Measurements from ENCODE around the gene ATP8B3. TPM values are rescaled to one million over a fixed set of nuclear protein-coding genes. Genes with fewer than 3 reads are reported as not detected.

The ATP8B3 gene
- total and polyA plus RNA-seq, 2 experiments from 2014 or later = 2.1 to 6.0 TPM

DNA sequence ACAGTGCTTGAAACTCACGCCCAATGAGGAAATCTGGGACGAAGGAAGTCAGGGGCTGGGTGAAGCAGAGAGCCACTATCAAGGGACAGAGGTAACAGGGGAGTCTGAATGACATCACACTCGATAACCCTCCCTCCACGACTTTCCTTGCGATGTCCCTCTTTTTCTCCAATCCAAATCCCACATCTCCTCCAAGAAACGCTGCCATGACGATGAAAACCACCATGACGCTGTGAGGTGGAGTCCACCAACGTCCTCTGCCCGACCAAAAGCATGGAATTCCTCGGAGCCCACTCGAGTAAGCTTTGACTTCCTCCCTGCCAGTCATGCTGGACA, 35.2 kb upstream of the ATP8B3 start:
- peak overlapping the region; percentile 96 for H3K4me3 ChIP-seq
- peak overlapping the region; percentile 74 for H3K27ac ChIP-seq (ENCODE audit: low read depth)
- H3K27me3 Mint-ChIP-seq (ENCODE audit: insufficient read depth, low read depth, poor library complexity) = peaks cover 26% of the 10 kb centered on the region
- H3K4me1 Mint-ChIP-seq = peaks cover 31% of the 10 kb centered on the region
- peak overlapping the region; percentile 90 for H3K4me3 Mint-ChIP-seq
- H3K36me3 Mint-ChIP-seq (ENCODE audit: low read depth) = no peaks in the 10 kb centered on the region; the same call in 2 of the 3 replicates
- peaks cover 16% of the 10 kb centered on the region for H3F3A ChIP-seq (replicated peaks; ENCODE audit: low read depth)
- no peak for TF ChIP-seq ZNF331 (CRISPR knock-in tag; IDR thresholded peaks at IDR 0.05; ENCODE audit: low read depth)
- no peak for TF ChIP-seq POLR2AphosphoS5 (IDR thresholded peaks at IDR 0.05; ENCODE audit: low read depth)
- TF ChIP-seq NANOG (IDR thresholded peaks at IDR 0.05; ENCODE audit: borderline replicate concordance) = no peak
- TF ChIP-seq STAT1 (IDR thresholded peaks at IDR 0.05; ENCODE audit: unreplicated experiment) = no peak
- TF ChIP-seq ZNF114 (CRISPR knock-in tag; IDR thresholded peaks at IDR 0.05) = no peak
- TF ChIP-seq EZH2 (IDR thresholded peaks at IDR 0.05; ENCODE audit: low read depth, unreplicated experiment) = no peak
- TF ChIP-seq, protein P1, sequence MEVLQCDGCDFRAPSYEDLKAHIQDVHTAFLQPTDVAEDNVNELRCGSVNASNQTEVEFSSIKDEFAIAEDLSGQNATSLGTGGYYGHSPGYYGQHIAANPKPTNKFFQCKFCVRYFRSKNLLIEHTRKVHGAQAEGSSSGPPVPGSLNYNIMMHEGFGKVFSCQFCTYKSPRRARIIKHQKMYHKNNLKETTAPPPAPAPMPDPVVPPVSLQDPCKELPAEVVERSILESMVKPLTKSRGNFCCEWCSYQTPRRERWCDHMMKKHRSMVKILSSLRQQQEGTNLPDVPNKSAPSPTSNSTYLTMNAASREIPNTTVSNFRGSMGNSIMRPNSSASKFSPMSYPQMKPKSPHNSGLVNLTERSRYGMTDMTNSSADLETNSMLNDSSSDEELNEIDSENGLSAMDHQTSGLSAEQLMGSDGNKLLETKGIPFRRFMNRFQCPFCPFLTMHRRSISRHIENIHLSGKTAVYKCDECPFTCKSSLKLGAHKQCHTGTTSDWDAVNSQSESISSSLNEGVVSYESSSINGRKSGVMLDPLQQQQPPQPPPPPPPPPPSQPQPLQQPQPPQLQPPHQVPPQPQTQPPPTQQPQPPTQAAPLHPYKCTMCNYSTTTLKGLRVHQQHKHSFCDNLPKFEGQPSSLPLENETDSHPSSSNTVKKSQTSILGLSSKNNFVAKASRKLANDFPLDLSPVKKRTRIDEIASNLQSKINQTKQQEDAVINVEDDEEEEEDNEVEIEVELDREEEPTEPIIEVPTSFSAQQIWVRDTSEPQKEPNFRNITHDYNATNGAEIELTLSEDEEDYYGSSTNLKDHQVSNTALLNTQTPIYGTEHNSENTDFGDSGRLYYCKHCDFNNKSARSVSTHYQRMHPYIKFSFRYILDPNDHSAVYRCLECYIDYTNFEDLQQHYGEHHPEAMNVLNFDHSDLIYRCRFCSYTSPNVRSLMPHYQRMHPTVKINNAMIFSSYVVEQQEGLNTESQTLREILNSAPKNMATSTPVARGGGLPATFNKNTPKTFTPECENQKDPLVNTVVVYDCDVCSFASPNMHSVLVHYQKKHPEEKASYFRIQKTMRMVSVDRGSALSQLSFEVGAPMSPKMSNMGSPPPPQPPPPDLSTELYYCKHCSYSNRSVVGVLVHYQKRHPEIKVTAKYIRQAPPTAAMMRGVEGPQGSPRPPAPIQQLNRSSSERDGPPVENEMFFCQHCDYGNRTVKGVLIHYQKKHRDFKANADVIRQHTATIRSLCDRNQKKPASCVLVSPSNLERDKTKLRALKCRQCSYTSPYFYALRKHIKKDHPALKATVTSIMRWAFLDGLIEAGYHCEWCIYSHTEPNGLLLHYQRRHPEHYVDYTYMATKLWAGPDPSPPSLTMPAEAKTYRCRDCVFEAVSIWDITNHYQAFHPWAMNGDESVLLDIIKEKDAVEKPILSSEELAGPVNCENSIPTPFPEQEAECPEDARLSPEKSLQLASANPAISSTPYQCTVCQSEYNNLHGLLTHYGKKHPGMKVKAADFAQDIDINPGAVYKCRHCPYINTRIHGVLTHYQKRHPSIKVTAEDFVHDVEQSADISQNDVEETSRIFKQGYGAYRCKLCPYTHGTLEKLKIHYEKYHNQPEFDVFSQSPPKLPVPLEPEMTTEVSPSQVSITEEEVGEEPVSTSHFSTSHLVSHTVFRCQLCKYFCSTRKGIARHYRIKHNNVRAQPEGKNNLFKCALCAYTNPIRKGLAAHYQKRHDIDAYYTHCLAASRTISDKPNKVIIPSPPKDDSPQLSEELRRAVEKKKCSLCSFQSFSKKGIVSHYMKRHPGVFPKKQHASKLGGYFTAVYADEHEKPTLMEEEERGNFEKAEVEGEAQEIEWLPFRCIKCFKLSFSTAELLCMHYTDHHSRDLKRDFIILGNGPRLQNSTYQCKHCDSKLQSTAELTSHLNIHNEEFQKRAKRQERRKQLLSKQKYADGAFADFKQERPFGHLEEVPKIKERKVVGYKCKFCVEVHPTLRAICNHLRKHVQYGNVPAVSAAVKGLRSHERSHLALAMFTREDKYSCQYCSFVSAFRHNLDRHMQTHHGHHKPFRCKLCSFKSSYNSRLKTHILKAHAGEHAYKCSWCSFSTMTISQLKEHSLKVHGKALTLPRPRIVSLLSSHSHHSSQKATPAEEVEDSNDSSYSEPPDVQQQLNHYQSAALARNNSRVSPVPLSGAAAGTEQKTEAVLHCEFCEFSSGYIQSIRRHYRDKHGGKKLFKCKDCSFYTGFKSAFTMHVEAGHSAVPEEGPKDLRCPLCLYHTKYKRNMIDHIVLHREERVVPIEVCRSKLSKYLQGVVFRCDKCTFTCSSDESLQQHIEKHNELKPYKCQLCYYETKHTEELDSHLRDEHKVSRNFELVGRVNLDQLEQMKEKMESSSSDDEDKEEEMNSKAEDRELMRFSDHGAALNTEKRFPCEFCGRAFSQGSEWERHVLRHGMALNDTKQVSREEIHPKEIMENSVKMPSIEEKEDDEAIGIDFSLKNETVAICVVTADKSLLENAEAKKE (CRISPR knock-in tag; IDR thresholded peaks at IDR 0.05) = no peak
- TF ChIP-seq, protein P2, sequence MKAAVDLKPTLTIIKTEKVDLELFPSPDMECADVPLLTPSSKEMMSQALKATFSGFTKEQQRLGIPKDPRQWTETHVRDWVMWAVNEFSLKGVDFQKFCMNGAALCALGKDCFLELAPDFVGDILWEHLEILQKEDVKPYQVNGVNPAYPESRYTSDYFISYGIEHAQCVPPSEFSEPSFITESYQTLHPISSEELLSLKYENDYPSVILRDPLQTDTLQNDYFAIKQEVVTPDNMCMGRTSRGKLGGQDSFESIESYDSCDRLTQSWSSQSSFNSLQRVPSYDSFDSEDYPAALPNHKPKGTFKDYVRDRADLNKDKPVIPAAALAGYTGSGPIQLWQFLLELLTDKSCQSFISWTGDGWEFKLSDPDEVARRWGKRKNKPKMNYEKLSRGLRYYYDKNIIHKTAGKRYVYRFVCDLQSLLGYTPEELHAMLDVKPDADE (IDR thresholded peaks at IDR 0.05) = no peak
- TF ChIP-seq, protein P3, sequence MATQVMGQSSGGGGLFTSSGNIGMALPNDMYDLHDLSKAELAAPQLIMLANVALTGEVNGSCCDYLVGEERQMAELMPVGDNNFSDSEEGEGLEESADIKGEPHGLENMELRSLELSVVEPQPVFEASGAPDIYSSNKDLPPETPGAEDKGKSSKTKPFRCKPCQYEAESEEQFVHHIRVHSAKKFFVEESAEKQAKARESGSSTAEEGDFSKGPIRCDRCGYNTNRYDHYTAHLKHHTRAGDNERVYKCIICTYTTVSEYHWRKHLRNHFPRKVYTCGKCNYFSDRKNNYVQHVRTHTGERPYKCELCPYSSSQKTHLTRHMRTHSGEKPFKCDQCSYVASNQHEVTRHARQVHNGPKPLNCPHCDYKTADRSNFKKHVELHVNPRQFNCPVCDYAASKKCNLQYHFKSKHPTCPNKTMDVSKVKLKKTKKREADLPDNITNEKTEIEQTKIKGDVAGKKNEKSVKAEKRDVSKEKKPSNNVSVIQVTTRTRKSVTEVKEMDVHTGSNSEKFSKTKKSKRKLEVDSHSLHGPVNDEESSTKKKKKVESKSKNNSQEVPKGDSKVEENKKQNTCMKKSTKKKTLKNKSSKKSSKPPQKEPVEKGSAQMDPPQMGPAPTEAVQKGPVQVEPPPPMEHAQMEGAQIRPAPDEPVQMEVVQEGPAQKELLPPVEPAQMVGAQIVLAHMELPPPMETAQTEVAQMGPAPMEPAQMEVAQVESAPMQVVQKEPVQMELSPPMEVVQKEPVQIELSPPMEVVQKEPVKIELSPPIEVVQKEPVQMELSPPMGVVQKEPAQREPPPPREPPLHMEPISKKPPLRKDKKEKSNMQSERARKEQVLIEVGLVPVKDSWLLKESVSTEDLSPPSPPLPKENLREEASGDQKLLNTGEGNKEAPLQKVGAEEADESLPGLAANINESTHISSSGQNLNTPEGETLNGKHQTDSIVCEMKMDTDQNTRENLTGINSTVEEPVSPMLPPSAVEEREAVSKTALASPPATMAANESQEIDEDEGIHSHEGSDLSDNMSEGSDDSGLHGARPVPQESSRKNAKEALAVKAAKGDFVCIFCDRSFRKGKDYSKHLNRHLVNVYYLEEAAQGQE (IDR thresholded peaks at IDR 0.05; ENCODE audit: unreplicated experiment) = no peak
- TF ChIP-seq, protein P4, sequence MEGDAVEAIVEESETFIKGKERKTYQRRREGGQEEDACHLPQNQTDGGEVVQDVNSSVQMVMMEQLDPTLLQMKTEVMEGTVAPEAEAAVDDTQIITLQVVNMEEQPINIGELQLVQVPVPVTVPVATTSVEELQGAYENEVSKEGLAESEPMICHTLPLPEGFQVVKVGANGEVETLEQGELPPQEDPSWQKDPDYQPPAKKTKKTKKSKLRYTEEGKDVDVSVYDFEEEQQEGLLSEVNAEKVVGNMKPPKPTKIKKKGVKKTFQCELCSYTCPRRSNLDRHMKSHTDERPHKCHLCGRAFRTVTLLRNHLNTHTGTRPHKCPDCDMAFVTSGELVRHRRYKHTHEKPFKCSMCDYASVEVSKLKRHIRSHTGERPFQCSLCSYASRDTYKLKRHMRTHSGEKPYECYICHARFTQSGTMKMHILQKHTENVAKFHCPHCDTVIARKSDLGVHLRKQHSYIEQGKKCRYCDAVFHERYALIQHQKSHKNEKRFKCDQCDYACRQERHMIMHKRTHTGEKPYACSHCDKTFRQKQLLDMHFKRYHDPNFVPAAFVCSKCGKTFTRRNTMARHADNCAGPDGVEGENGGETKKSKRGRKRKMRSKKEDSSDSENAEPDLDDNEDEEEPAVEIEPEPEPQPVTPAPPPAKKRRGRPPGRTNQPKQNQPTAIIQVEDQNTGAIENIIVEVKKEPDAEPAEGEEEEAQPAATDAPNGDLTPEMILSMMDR (conservative IDR thresholded peaks at IDR 0.05; ENCODE audit: low read depth in 2 of 2) = no peak
- TF ChIP-seq CREB1 (CRISPR knock-in tag; IDR thresholded peaks at IDR 0.05; ENCODE audit: low read depth) = no peak
- no peak for TF ChIP-seq EZH2phosphoT487 (IDR thresholded peaks at IDR 0.05; ENCODE audit: unreplicated experiment)
- no peak for TF ChIP-seq JUNB (IDR thresholded peaks at IDR 0.05; ENCODE audit: unreplicated experiment)
- peaks cover 18% of the 10 kb centered on the region for H4K20me1 ChIP-seq (replicated peaks; ENCODE audit: insufficient read depth)
- H3K27me3 ChIP-seq (ENCODE audit: insufficient read depth) = no peaks in the 10 kb centered on the region
- no peaks in the 10 kb centered on the region for H3K9me2 ChIP-seq (ENCODE audit: insufficient read depth)
- ATAC-seq (no peak), DNase-seq (ENCODE audit: low spot score) (no peak)
- H3K27ac Mint-ChIP-seq = peak overlapping the region; percentile 94
- 0 out of 3 replicates have a peak, but pooled peaks cover 2% of the 10 kb centered on the region for H3K9me3 Mint-ChIP-seq
- peak overlapping the region; percentile 98 for H3K4me2 ChIP-seq
- no peak overlapping the region for H2AFZ ChIP-seq
- H3K4me1 ChIP-seq (ENCODE audit: insufficient read depth) = peaks cover 3% of the 10 kb centered on the region; the same call in 1 of the 2 replicates
- peaks cover 57% of the 10 kb centered on the region for H3K79me2 ChIP-seq (replicated peaks; ENCODE audit: insufficient read depth)
- no peaks in the 10 kb centered on the region for H3K36me3 ChIP-seq (ENCODE audit: insufficient read depth)

Data from GM23338 (cell line).